Spinal cord (tissue), 10 donors: ENCODE results near the gene PTPRG. TPM values are rescaled to one million over a fixed set of nuclear protein-coding genes. Genes with fewer than 3 reads are reported as not detected.

ENCODE experiments used
- DNase-seq, 6 donors: peaks; one replicate each; pipeline versions ENCODE4 v3.0.0 to v3.0.0-alpha.2; 2013 to 2015; ENCODE audit warnings: low spot score in 6 of 6, low read depth in 4 of 6
- H3K27ac ChIP-seq: one replicate; pipeline ENCODE4 v1.5.1; 2013; ENCODE audit warnings: low read depth, low read length, control low read depth
- H3K27me3 ChIP-seq: one replicate; pipeline ENCODE4 v1.6.1; 2013; ENCODE audit warnings: low read length; ENCODE audit not compliant: control insufficient read depth, insufficient read depth
- H3K36me3 ChIP-seq: one replicate; pipeline ENCODE4 v1.6.1; 2013; ENCODE audit warnings: low read length; ENCODE audit not compliant: control insufficient read depth, insufficient read depth
- H3K4me1 ChIP-seq: one replicate; pipeline ENCODE4 v1.6.1; 2013; ENCODE audit warnings: low read length; ENCODE audit not compliant: control insufficient read depth, insufficient read depth
- H3K4me3 ChIP-seq: one replicate; pipeline ENCODE4 v1.5.1; 2013; ENCODE audit warnings: low read depth, low read length, control low read depth
- H3K9me3 ChIP-seq: one replicate; pipeline ENCODE4 v1.6.1; 2013; ENCODE audit warnings: low read length; ENCODE audit not compliant: control insufficient read depth, insufficient read depth
- WGBS: methylation state at CpG from one replicate; pipeline ENCODE4 v1.1.5; 2013; ENCODE audit warnings: missing lambda C conversion rate; ENCODE audit not compliant: insufficient coverage; 5-methylcytosine and 5-hydroxymethylcytosine counted together
- polyA plus RNA-seq, 2 donors: library from polyadenylated mRNA; unstranded; fragments of 120-200 nt; gene quantifications; one replicate each; pipeline ENCODE4 v1.2.1, GENCODE V29; 2013; ENCODE audit not compliant: insufficient read length in 2 of 2
- total RNA-seq, 2 donors: library from RNA; depleted of rRNA in 1 of 2; stranded (reverse); fragments of 120-200 nt in 1 of 2; fragments of >200 nt in 1 of 2; gene quantifications; one replicate each; pipeline versions ENCODE4 v1.2.3 to v1.2.4, GENCODE V29; 2013 to 2014
- donor health status: healthy.

PTPRG gene
- total and polyA plus RNA-seq, 4 donors = 29.2 to 106 (median 60.2) TPM

DNA sequence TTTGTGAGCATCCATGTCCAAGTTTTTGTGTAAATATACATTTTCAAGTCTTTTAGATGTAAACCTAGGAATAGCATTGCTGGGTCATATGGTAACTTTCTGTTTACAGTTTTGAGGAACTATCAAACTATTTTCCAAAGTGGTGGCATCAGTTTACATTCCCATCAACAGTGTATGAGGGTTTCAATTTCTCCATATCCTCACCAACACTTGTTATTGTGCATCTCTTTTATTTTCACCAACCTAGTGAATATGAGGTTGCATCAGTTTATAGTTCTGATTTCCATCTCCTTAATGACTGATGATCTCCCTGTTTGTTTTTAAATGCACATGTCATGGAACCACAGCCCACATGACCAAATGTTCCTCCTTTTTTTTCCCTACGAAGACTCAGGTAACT, 610.8 kb downstream of the PTPRG start:
- no peak overlapping the region for H3K4me3 ChIP-seq
- H3K9me3 ChIP-seq = no peaks in the 10 kb centered on the region
- peaks cover 5% of the 10 kb centered on the region for H3K4me1 ChIP-seq
- no peaks in the 10 kb centered on the region for H3K27me3 ChIP-seq
- no CpG with 5 or more reads among the region's 1 CpG for WGBS
- no peak overlapping the region for H3K27ac ChIP-seq
- H3K36me3 ChIP-seq = no peaks in the 10 kb centered on the region
- DNase-seq = no peak

- Histone ChIP-seq H3K27me3 (no peaks in the 10 kb centered on the region), H3K4me3 (no peak overlapping the region), H3K27ac (no peak overlapping the region), H3K36me3 (no peaks in the 10 kb centered on the region), H3K4me1 (no peaks in the 10 kb centered on the region), H3K9me3 (no peaks in the 10 kb centered on the region)
- DNase-seq = no peak
- WGBS = 100% methylated on average over 2 of the region's 7 CpGs
Measured at GRCh38 chr3:62173939-62174515, 612.7 kb downstream of the PTPRG start.

GRCh38 chr3:62175161-62175560, 613.8 kb downstream of the PTPRG start:
- no peaks in the 10 kb centered on the region for H3K9me3 ChIP-seq
- H3K4me3 ChIP-seq = no peak overlapping the region
- H3K27ac ChIP-seq = no peak overlapping the region
- no peaks in the 10 kb centered on the region for H3K36me3 ChIP-seq
- WGBS = 81% methylated on average over 5 of the region's 6 CpGs
- no peaks in the 10 kb centered on the region for H3K4me1 ChIP-seq
- H3K27me3 ChIP-seq = no peaks in the 10 kb centered on the region
- no peak for DNase-seq

DNA sequence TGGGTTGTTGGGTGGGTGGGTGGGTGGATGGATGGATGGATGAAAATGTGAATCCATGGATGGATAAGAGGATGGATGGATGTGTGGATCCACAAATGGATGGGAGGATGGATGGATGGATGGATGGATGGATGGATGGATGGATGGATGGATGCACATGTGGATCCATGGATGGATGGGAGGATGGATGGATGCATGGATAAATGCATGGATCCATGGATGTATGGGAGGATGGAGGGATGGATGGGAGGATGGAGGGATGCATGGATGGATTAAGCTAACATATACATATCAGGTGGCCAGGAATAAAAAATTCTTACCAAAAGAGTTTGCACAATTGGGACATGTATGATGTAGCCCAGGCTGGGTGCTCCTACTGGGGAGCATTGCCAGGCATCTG, 616.7 kb downstream of the PTPRG start:
- no peaks in the 10 kb centered on the region for H3K36me3 ChIP-seq
- H3K9me3 ChIP-seq = no peaks in the 10 kb centered on the region
- H3K4me1 ChIP-seq = no peaks in the 10 kb centered on the region
- H3K4me3 ChIP-seq = no peak overlapping the region
- DNase-seq = no peak
- no peak overlapping the region for H3K27ac ChIP-seq
- no peaks in the 10 kb centered on the region for H3K27me3 ChIP-seq

DNA sequence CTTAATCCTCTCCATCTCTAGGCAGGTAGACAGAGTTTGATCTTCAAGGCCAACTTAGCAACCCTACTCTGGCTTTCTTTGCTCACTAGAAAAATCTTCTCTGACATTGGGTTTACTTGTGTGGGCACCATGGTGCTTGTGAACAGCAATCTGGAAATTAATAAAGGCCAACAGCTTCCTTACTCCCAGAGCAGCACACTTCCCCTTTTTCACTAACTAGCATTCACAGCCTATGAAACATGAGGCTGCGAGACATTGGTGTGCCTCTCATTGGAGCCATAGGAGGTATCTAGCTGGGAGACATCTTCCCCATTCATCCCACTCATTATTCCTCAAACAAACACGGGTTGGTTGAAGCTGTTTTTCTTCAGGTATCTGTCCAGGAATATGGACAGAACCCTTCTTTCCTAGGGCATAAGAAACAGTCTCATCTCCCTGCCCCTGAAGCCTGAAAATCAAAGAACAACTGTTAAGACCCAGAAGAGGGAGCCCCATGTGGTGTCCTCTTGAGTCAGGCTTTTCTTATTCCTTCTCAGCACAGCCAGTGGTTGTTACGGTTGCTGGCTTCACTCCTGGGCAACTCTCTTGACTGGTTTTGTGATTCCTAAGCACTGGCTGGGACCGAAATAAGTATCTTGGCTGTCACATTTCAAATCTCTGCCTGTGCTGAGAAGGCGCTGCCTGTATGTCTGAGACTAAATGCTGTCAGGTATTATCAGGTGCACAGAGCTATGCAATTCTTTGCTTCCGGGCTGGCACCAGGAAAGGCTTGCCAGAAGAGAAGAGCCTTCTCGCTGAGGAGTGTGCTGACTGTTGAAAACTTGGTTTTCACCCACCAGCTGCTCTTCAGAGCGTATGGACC, 617.6 kb downstream of the PTPRG start:
- no peak overlapping the region for H3K27ac ChIP-seq
- no peaks in the 10 kb centered on the region for H3K27me3 ChIP-seq
- H3K4me1 ChIP-seq = no peaks in the 10 kb centered on the region
- WGBS = 85% methylated on average over 6 of the region's 8 CpGs
- no peak overlapping the region for H3K4me3 ChIP-seq
- peaks cover 1% of the 10 kb centered on the region for H3K36me3 ChIP-seq
- no peak for DNase-seq
- no peaks in the 10 kb centered on the region for H3K9me3 ChIP-seq

GRCh38 chr3:62180514-62180913, 619.1 kb downstream of the PTPRG start:
- no peaks in the 10 kb centered on the region for H3K4me1 ChIP-seq
- H3K9me3 ChIP-seq = no peaks in the 10 kb centered on the region
- H3K36me3 ChIP-seq = peaks cover 3% of the 10 kb centered on the region
- H3K27me3 ChIP-seq = no peaks in the 10 kb centered on the region
- WGBS = 100% methylated on average over 1 of the region's 5 CpGs
- no peak overlapping the region for H3K27ac ChIP-seq
- no peak for DNase-seq
- H3K4me3 ChIP-seq = no peak overlapping the region

DNA sequence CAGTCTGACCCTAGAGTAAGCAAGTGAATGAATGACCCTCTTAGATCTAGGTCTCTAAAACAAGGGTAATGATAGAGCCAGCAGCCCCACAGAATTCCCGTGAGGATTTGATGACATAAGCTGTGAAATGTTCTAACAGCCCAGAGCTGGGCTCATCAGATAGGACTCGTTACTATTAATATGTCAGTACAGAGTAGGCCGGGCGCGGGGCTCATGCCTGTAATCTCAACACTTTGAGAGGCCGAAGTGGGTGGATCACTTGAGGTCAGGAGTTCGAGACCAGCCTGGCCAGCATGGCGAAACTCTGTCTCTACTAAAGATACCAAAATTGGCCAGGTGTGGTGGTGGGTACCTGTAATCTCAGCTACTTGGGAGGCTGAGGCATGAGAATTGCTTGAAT, 621.7 kb downstream of the PTPRG start:
- Histone ChIP-seq H3K27me3 (no peaks in the 10 kb centered on the region), H3K27ac (no peak overlapping the region), H3K4me3 (no peak overlapping the region), H3K4me1 (no peaks in the 10 kb centered on the region), H3K9me3 (no peaks in the 10 kb centered on the region), H3K36me3 (peaks cover 3% of the 10 kb centered on the region)
- 98% methylated on average over 8 of the region's 8 CpGs for WGBS
- DNase-seq = no peak

- no peak for DNase-seq
- Histone ChIP-seq H3K4me1 (peaks cover 2% of the 10 kb centered on the region), H3K27ac (no peak overlapping the region), H3K4me3 (no peak overlapping the region), H3K36me3 (peaks cover 3% of the 10 kb centered on the region), H3K9me3 (no peaks in the 10 kb centered on the region), H3K27me3 (no peaks in the 10 kb centered on the region)
- WGBS = 97% methylated on average over 10 of the region's 10 CpGs
Measured at GRCh38 chr3:62183969-62184368, 622.6 kb downstream of the PTPRG start.

DNA sequence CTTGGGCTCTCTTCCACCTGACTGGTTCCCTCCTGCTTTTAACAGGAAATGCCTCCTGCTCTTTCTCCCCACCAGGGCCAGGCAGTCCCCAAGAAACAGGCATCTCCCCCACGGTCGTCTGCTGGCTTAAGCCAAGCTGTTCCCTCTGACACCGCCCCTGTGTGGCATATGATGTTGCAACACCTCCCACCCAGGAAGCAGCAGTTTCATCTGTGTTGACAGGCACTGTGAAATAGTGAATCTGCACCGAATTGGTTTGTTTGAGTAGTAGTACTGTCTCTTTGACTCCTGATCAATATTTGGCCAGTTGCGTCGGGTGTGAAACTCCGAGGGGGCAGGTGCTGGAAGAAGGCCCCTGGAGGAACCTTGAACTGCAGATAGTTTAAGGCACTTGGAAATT, 623.2 kb downstream of the PTPRG start:
- no peak for DNase-seq
- Histone ChIP-seq H3K27me3 (no peaks in the 10 kb centered on the region), H3K36me3 (peaks cover 5% of the 10 kb centered on the region), H3K27ac (no peak overlapping the region), H3K4me1 (peaks cover 4% of the 10 kb centered on the region), H3K9me3 (no peaks in the 10 kb centered on the region), H3K4me3 (no peak overlapping the region)
- WGBS = 84% methylated on average over 7 of the region's 7 CpGs

- no peaks in the 10 kb centered on the region for H3K27me3 ChIP-seq
- H3K4me3 ChIP-seq = no peak overlapping the region
- no peaks in the 10 kb centered on the region for H3K9me3 ChIP-seq
- no CpG with 5 or more reads among the region's 7 CpGs for WGBS
- DNase-seq = peak in 2 of 6 donors; percentile 46 to 72
- peaks cover 13% of the 10 kb centered on the region for H3K36me3 ChIP-seq
- H3K4me1 ChIP-seq = peaks cover 4% of the 10 kb centered on the region
- H3K27ac ChIP-seq = no peak overlapping the region
Measured at GRCh38 chr3:62187022-62187431, 625.7 kb downstream of the PTPRG start.
